Stimulated activated CD8-positive, alpha-beta memory T cell treated with anti-CD3 and anti-CD28 coated beads, Interleukin-7, amount 100 ng/mL, for 4 hours (primary cell): Measurements from ENCODE around the gene STUM.
"Not testable (repeated sequence)": the region's sequence is repeated elsewhere in the genome, so short reads cannot be mapped to it uniquely, and the experiment has no call there.

Experiments used
- DNase-seq, 2 donors: peaks; one replicate each; pipeline ENCODE4 v3.0.0-alpha.2; 2020; ENCODE audit warnings: low read depth in 2 of 2

Gene STUM

GRCh38 chr1:226638608-226639007 is 90.0 kb downstream of the STUM start:
- no peak for DNase-seq

GRCh38 chr1:226639206-226639605 is 90.6 kb downstream of the STUM start:
- DNase-seq: not testable (repeated sequence)

- no peak for DNase-seq
Measured at GRCh38 chr1:226639631-226640061, 91.1 kb downstream of the STUM start.

- no peak for DNase-seq
Measured at GRCh38 chr1:226640321-226641136, 92.0 kb downstream of the STUM start.

- no peak for DNase-seq
Measured at GRCh38 chr1:226641671-226642231, 93.2 kb downstream of the STUM start.

- DNase-seq: no peak
Measured at GRCh38 chr1:226642421-226642820, 93.9 kb downstream of the STUM start.

- DNase-seq: peak; percentile 66 to 77
Measured at GRCh38 chr1:226643177-226643576, 94.6 kb downstream of the STUM start.

- DNase-seq: no peak
Measured at GRCh38 chr1:226643611-226644540, 95.3 kb downstream of the STUM start.

- no peak for DNase-seq
Measured at GRCh38 chr1:226644541-226645176, 96.1 kb downstream of the STUM start.

- no peak for DNase-seq
Measured at GRCh38 chr1:226645279-226645976, 96.9 kb downstream of the STUM start.

GRCh38 chr1:226646026-226646869 is 97.7 kb downstream of the STUM start:
- DNase-seq: no peak

GRCh38 chr1:226646870-226647449 is 98.4 kb downstream of the STUM start:
- no peak for DNase-seq

GRCh38 chr1:226647719-226648118 is 99.2 kb downstream of the STUM start:
- no peak for DNase-seq

GRCh38 chr1:226648421-226648820 is 99.9 kb downstream of the STUM start:
- DNase-seq: no peak

GRCh38 chr1:226649244-226649643 is 100.7 kb downstream of the STUM start:
- no peak for DNase-seq

GRCh38 chr1:226649780-226650179 is 101.2 kb downstream of the STUM start:
- no peak for DNase-seq

GRCh38 chr1:226650236-226650841 is 101.8 kb downstream of the STUM start:
- no peak for DNase-seq

- DNase-seq: no peak
Measured at GRCh38 chr1:226651041-226651731, 102.6 kb downstream of the STUM start.

- no peak for DNase-seq
Measured at GRCh38 chr1:226651732-226652105, 103.2 kb downstream of the STUM start.
